Measurements from ENCODE around the gene TRIM51. TPM values are rescaled to one million over a fixed set of nuclear protein-coding genes. Genes with fewer than 3 reads are reported as not detected.
"Not testable (repeated sequence)": the region's sequence is repeated elsewhere in the genome, so short reads cannot be mapped to it uniquely, and the experiment has no call there.

The TRIM51 gene
- total RNA-seq, 4 donors from 2014 or later = not detected

- DNase-seq = no peak
- Histone ChIP-seq H3K9me3 (no peaks in the 10 kb centered on the region), H3K4me1 (no peaks in the 10 kb centered on the region), H3K36me3 (no peaks in the 10 kb centered on the region), H3K27me3 (no peaks in the 10 kb centered on the region), H3K27ac (no peak overlapping the region), H3K4me3 (no peak overlapping the region)
- intact Hi-C loops (cut with DNase I; ENCODE audit: low total_unique reads) = no loop called here
- no peak for TF ChIP-seq CTCF (IDR thresholded peaks at IDR 0.05)
Observed at GRCh38 chr11:55854704-55855103, 28.4 kb upstream of the TRIM51 start.

- H3K9me3 ChIP-seq; H3K27ac ChIP-seq; H3K4me1 ChIP-seq; DNase-seq; H3K36me3 ChIP-seq; intact Hi-C loops (cut with DNase I; ENCODE audit: low total_unique reads); H3K27me3 ChIP-seq; H3K4me3 ChIP-seq: not testable (repeated sequence)
Observed at GRCh38 chr11:55867354-55867753, 15.7 kb upstream of the TRIM51 start.

GRCh38 chr11:55872731-55873130 lies 10.4 kb upstream of the TRIM51 start:
- H3K4me3 ChIP-seq; H3K27ac ChIP-seq; H3K27me3 ChIP-seq; H3K9me3 ChIP-seq; H3K4me1 ChIP-seq; DNase-seq; intact Hi-C loops (cut with DNase I; ENCODE audit: low total_unique reads); H3K36me3 ChIP-seq: not testable (repeated sequence)

GRCh38 chr11:55873146-55873545 lies 10.0 kb upstream of the TRIM51 start:
- H3K9me3 ChIP-seq; H3K27ac ChIP-seq; DNase-seq; H3K4me1 ChIP-seq; intact Hi-C loops (cut with DNase I; ENCODE audit: low total_unique reads); H3K27me3 ChIP-seq; H3K4me3 ChIP-seq; H3K36me3 ChIP-seq: not testable (repeated sequence)

GRCh38 chr11:55884995-55885394 lies 1.9 kb downstream of the TRIM51 start:
- H3K4me3 ChIP-seq; H3K36me3 ChIP-seq; intact Hi-C loops (cut with DNase I; ENCODE audit: low total_unique reads); DNase-seq; H3K27ac ChIP-seq; H3K27me3 ChIP-seq; H3K4me1 ChIP-seq; H3K9me3 ChIP-seq: not testable (repeated sequence)

- H3K9me3 ChIP-seq; H3K27me3 ChIP-seq; H3K4me3 ChIP-seq; H3K27ac ChIP-seq; DNase-seq; H3K36me3 ChIP-seq; H3K4me1 ChIP-seq; intact Hi-C loops (cut with DNase I; ENCODE audit: low total_unique reads): not testable (repeated sequence)
Observed at GRCh38 chr11:55885481-55885880, 2.4 kb downstream of the TRIM51 start.

- no peak for DNase-seq
- H3K36me3 ChIP-seq = no peaks in the 10 kb centered on the region
- intact Hi-C loops (cut with DNase I; ENCODE audit: low total_unique reads) = no loop called here
- H3K4me3 ChIP-seq = no peak overlapping the region
- H3K9me3 ChIP-seq = no peaks in the 10 kb centered on the region
- no peaks in the 10 kb centered on the region for H3K4me1 ChIP-seq
- H3K27me3 ChIP-seq = no peaks in the 10 kb centered on the region
- TF ChIP-seq POLR2A (IDR thresholded peaks at IDR 0.05) (no peak), CTCF (IDR thresholded peaks at IDR 0.05) (no peak)
- H3K27ac ChIP-seq = no peak overlapping the region
Observed at GRCh38 chr11:55895216-55895615, 12.1 kb downstream of the TRIM51 start.

GRCh38 chr11:55902308-55902707 lies 19.2 kb downstream of the TRIM51 start:
- intact Hi-C loops (cut with DNase I; ENCODE audit: low total_unique reads) = no loop called here
- Histone ChIP-seq H3K36me3 (no peaks in the 10 kb centered on the region), H3K4me3 (no peak overlapping the region)

More at GRCh38 chr11:55902308-55902707, 19.2 kb downstream of the TRIM51 start:
- H3K4me1 ChIP-seq = no peaks in the 10 kb centered on the region
- no peaks in the 10 kb centered on the region for H3K9me3 ChIP-seq
- no peak for DNase-seq
- H3K27ac ChIP-seq = no peak overlapping the region
- TF ChIP-seq CTCF (IDR thresholded peaks at IDR 0.05) (no peak), POLR2A (IDR thresholded peaks at IDR 0.05) (no peak)
- no peaks in the 10 kb centered on the region for H3K27me3 ChIP-seq
